Measurements from ENCODE around the gene CMIP. TPM values are rescaled to one million over a fixed set of nuclear protein-coding genes. Genes with fewer than 3 reads are reported as not detected.
A peak's percentile ranks its signal among the peaks of the same experiment; 100 is the strongest.

The CMIP gene
- polyA plus RNA-seq, 3 donors: 0.85 to 61.9 (median 0.93) TPM

GRCh38 chr16:81610144-81610842 is 165.7 kb downstream of the CMIP start:
- peaks cover 0 to 3% (median 0%) of the 10 kb centered on the region in 7 donors for H3K9me3 Mint-ChIP-seq
- H3K4me3 Mint-ChIP-seq: no peak overlapping the region
- Histone ChIP-seq H3K27me3 (ENCODE audit: control insufficient read depth in 2 of 2, insufficient read depth in 2 of 2, low read length in 2 of 2) (no peaks in the 10 kb centered on the region), H3K4me3 (replicated peaks in 1 of 3; ENCODE audit: low read depth in 2 of 3, low read length in 3 of 3) (no peak overlapping the region), H3K9me3 (replicated peaks in 1 of 2; ENCODE audit: control insufficient read depth in 1 of 2, insufficient read depth in 1 of 2, low read length in 2 of 2) (no peaks in the 10 kb centered on the region), H4K20me1 (ENCODE audit: insufficient read depth, low read length) (peaks cover 100% of the 10 kb centered on the region), H3K36me3 (replicated peaks in 1 of 2; ENCODE audit: control insufficient read depth in 1 of 2, insufficient read depth in 2 of 2, low read length in 2 of 2) (peaks cover 56 to 96% of the 10 kb centered on the region in 2 donors), H3K79me2 (ENCODE audit: insufficient read depth, low read length) (peaks cover 67% of the 10 kb centered on the region), H2AFZ (ENCODE audit: insufficient read depth, low read depth, low read length, poor library complexity, severe bottlenecking) (no peak overlapping the region), H3K27ac (ENCODE audit: low read depth in 1 of 2, low read length in 2 of 2) (no peak overlapping the region), H3K4me1 (ENCODE audit: control insufficient read depth in 1 of 2, insufficient read depth in 2 of 2, low read length in 2 of 2) (peaks cover 3 to 6% of the 10 kb centered on the region in 2 donors), H3K9ac (ENCODE audit: insufficient read depth, low read length, poor library complexity, severe bottlenecking) (no peak overlapping the region), H3K4me2 (replicated peaks; ENCODE audit: extremely low read depth, low read length, poor library complexity, severe bottlenecking) (no peak overlapping the region)
- H3K27ac Mint-ChIP-seq: peak overlapping the region in 2 of 7 donors; percentile 39 to 76
- WGBS (ENCODE audit: insufficient coverage): 89% methylated on average over 11 of the region's 26 CpGs
- peaks cover 22% of the 10 kb centered on the region for H3K4me1 Mint-ChIP-seq
- no peak for DNase-seq
- intact Hi-C loops (cut with micrococcal nuclease): no loop called here
- peaks cover 0 to 4% (median 0%) of the 10 kb centered on the region in 3 donors for H3K27me3 Mint-ChIP-seq (ENCODE audit: low read depth in 3 of 3)
- peaks cover 64 to 67% of the 10 kb centered on the region in 2 donors for H3K36me3 Mint-ChIP-seq
- no peak for TF ChIP-seq CTCF (IDR thresholded peaks at IDR 0.05)

DNA sequence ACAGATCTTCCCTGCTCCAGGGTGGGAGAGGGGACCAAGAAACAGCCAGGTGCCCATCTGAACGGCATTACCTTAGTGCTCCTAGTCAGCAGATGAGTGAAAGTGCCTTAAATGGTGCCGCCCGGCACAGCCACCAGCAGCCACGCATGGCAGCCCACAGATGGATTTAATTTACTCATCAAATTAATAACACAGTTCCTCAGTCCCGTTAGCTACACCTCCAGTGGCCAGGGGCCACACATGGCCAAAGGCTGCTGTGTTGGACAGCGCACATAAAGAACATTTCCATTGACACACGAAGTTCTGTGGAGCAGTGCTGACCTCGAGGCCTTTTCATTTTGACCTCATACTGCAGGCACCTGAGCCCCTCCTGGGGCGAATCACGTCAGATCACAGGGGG is 166.3 kb downstream of the CMIP start:
- H3K4me3 Mint-ChIP-seq: no peak overlapping the region
- peaks cover 20% of the 10 kb centered on the region for H3K4me1 Mint-ChIP-seq
- Histone ChIP-seq H3K4me1 (ENCODE audit: control insufficient read depth in 1 of 2, insufficient read depth in 2 of 2, low read length in 2 of 2) (peaks cover 3 to 6% of the 10 kb centered on the region in 2 donors), H3K27me3 (ENCODE audit: control insufficient read depth in 2 of 2, insufficient read depth in 2 of 2, low read length in 2 of 2) (no peaks in the 10 kb centered on the region), H3K4me2 (replicated peaks; ENCODE audit: extremely low read depth, low read length, poor library complexity, severe bottlenecking) (no peak overlapping the region), H3K9me3 (replicated peaks in 1 of 2; ENCODE audit: control insufficient read depth in 1 of 2, insufficient read depth in 1 of 2, low read length in 2 of 2) (no peaks in the 10 kb centered on the region), H3K79me2 (ENCODE audit: insufficient read depth, low read length) (peaks cover 62% of the 10 kb centered on the region), H3K4me3 (replicated peaks in 1 of 3; ENCODE audit: low read depth in 2 of 3, low read length in 3 of 3) (no peak overlapping the region), H3K9ac (ENCODE audit: insufficient read depth, low read length, poor library complexity, severe bottlenecking) (no peak overlapping the region), H2AFZ (ENCODE audit: insufficient read depth, low read depth, low read length, poor library complexity, severe bottlenecking) (no peak overlapping the region), H3K27ac (ENCODE audit: low read depth in 1 of 2, low read length in 2 of 2) (no peak overlapping the region), H4K20me1 (ENCODE audit: insufficient read depth, low read length) (peaks cover 100% of the 10 kb centered on the region), H3K36me3 (replicated peaks in 1 of 2; ENCODE audit: control insufficient read depth in 1 of 2, insufficient read depth in 2 of 2, low read length in 2 of 2) (peaks cover 56 to 96% of the 10 kb centered on the region in 2 donors)
- peaks cover 58 to 64% of the 10 kb centered on the region in 2 donors for H3K36me3 Mint-ChIP-seq
- peak overlapping the region in 2 of 7 donors; percentile 9 to 32 for H3K27ac Mint-ChIP-seq
- intact Hi-C loops (cut with micrococcal nuclease): no loop called here
- 95% methylated on average over 10 of the region's 10 CpGs for WGBS (ENCODE audit: insufficient coverage)
- DNase-seq: no peak
- peaks cover 0 to 4% (median 0%) of the 10 kb centered on the region in 3 donors for H3K27me3 Mint-ChIP-seq (ENCODE audit: low read depth in 3 of 3)
- TF ChIP-seq CTCF (IDR thresholded peaks at IDR 0.05): no peak
- H3K9me3 Mint-ChIP-seq: peaks cover 0 to 3% (median 0%) of the 10 kb centered on the region in 7 donors

Measured in CD14-positive monocyte (primary cell).